Stimulated activated CD8-positive, alpha-beta memory T cell treated with anti-CD3 and anti-CD28 coated beads, Interleukin-12 subunit alpha, Interleukin-12 subunit beta, amount 100 ng/mL, for 4 hours (primary cell): Measurements from ENCODE around the gene CREG2.
A peak's percentile ranks its signal among the peaks of the same experiment; 100 is the strongest.

Experiments
- DNase-seq: peaks from one replicate; pipeline ENCODE4 v3.0.0-alpha.2; 2020; ENCODE audit warnings: low read depth

CREG2 gene, protein sequence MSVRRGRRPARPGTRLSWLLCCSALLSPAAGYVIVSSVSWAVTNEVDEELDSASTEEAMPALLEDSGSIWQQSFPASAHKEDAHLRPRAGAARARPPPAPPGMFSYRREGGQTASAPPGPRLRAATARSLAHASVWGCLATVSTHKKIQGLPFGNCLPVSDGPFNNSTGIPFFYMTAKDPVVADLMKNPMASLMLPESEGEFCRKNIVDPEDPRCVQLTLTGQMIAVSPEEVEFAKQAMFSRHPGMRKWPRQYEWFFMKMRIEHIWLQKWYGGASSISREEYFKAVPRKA

DNA sequence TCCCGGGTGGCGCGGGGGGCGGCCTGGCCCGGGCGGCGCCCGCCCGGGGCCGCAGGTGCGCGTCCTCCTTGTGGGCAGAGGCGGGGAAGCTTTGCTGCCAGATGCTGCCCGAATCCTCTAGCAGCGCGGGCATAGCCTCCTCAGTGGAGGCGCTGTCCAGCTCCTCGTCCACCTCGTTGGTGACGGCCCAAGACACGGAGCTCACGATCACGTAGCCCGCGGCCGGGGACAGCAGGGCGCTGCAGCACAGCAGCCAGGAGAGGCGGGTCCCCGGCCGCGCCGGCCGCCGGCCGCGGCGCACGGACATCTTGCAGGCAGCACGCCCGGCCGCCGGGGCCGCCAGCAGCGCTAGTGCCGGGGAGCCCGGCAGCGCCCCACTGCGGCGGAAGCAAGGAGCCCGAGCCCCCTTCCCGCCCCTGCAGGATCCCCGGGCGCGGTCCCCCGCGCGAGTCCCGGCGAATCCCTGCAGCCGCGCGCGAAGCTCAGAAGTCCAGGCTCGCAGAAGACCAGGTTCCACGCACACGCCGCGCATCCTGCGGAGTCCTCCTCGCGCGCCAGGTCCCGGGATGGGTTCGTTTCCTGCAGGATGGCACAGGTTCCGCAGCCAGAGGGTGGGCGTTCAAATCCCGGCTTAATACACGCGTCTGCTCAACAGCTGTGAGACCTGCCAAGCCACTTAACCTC is at the start of gene CREG2:
CREG2 (minus strand) TSS at position 353 of the 684 bp plus-strand sequence; CDS start at position 307, 46 bp downstream.
- DNase-seq, result peak; percentile 12

DNA sequence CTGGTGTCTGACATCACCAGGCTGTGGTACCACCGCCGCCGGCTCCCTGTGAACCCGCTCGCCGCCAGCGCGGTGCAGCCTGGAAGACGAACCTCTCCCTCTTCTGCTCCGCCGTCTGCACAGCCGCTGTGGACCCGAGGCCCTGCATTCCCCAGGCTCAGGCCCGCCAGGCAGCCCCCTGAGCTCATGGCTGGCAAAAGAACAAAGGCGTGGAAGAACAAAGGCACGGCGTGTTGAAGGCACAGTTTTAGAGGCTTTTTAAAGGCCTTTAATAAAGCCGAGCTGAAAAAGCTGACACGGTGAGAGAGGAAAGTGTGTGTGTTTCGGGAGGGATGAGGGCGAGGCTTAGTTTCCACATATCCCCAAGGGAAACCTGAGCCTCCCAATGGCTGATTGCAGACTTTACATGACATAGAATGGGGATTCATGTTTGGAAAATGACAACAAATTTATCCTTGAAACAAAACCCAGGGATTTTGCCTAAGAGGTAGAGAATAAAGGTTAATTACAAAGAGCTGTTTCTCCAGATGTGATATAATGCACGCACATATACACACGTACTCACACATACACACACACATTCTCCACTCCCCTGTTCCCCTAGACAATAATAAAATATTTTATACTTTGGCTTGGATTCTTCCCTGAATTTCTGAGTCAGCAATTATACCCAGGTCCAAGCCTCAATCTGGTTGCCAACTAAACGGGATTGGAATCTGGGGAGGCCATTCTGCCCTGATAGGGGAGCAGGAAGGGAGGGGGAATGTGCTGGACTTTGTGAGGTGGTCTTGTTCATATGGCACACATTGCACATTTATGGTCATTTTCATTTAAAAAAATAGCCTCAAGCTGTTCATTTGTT is 47.9 kb upstream of the CREG2 start:
- DNase-seq, result no peak

DNA sequence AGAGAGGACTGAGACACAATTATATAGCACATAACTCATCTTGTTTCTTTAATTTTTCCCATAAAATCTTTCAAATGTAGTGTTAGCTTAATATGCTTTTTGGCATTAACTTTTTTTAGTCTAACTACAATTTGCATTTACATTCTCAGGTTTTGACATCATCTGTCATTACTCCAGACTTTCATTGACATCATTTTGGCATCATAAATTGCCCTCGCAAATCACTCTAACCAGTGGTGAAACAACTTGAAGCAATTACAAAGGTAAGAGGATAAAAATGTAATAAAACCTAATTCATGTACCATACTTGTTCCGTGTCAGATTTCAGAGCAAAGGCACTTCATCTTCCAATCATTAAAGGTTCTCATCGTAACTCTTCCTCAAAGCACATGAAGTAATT is 46.2 kb upstream of the CREG2 start:
- no peak for DNase-seq

DNA sequence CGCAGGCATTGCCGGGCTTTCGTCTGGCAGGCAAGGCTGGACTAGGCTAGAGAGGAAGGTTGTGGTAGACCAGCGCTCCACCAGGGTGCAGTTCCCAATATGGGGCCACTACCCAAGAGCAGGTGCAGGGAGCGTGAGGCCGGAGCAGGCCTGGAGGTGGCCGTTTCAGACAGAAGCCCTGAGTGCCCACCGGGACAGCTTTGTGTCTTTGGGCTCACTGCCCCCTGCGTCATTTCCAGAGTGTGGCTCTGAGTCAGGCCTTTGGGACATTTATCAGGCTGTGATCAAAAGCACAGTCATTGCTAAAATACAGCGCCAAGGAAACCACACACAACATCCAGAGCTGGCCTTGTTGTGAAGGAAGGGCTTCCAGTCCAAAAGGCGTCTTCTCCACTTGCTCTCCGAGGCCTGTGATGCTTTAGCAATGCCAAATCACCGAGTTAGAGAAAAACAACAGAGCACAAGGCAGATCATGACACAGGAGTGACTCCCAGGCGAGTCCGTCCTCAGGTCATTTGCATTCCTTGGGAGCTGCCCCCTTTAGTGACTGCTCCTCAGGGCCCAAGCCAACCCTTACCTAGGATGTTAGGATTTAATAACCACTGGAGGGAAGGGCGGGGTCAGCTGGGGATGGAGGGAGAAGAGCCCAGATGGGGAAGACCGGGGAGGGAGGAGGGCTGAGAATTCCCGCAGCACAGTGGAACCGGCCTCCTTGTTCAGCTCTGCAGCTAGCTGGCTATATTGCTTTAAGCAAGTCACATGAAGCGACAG is 45.3 kb upstream of the CREG2 start:
- DNase-seq, result no peak

DNA sequence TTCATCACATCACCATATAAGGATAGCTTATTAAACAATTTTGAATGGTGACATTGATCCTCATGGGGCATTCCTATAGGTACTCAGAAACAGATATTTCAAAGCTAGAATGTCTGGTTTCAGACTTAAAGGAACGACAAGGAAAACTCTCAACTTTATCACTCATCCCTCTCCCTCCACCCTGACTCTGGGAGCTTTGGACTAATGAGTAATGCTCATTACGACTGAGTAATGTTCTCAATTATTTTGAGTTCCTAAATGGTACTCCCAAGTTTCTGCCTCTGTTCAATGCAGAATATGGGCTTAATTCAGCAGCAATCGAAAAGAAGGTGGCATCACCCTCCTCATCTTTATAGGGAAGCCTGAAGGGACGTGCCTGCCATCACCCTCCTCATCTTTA is 44.2 kb upstream of the CREG2 start:
- DNase-seq, result no peak

DNA sequence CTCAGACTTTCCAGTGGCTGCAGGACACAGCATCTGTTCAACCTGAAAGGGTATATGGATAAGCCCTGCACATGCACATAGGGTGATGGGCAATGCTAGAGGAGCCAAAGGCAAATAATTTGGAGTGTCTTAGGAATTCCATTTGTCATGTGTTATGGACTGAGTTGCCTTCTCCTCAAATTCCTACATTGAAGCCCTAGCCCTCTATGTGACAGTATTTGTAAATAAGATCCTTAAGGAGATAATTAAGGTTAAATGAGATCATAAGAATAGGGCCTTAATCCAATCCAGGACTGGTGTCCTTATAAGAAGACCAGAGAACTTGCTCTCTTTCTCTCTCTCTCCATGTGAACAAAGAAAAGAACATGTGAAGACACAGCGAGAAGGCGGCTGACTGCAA is 42.9 kb upstream of the CREG2 start:
- no peak for DNase-seq

DNA sequence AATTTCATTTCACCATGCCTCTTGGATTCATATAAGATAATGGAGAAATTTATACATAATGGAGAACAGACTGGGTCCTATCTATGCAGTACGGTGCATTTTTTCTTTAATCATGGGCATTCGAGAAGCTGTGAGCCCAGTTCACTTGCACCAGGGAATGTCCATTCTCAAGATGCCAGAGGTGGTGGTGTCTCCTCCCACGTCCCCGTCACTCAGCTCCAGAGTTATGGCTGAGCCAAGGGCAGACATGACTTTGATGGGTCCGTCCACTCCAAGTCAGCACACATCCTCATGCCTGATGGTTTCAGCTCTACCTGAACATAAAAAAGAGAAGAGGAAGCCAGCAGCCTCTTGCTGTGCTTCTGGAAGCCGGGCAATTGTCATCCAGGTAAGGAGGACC is 42.1 kb upstream of the CREG2 start:
- DNase-seq, result no peak

DNA sequence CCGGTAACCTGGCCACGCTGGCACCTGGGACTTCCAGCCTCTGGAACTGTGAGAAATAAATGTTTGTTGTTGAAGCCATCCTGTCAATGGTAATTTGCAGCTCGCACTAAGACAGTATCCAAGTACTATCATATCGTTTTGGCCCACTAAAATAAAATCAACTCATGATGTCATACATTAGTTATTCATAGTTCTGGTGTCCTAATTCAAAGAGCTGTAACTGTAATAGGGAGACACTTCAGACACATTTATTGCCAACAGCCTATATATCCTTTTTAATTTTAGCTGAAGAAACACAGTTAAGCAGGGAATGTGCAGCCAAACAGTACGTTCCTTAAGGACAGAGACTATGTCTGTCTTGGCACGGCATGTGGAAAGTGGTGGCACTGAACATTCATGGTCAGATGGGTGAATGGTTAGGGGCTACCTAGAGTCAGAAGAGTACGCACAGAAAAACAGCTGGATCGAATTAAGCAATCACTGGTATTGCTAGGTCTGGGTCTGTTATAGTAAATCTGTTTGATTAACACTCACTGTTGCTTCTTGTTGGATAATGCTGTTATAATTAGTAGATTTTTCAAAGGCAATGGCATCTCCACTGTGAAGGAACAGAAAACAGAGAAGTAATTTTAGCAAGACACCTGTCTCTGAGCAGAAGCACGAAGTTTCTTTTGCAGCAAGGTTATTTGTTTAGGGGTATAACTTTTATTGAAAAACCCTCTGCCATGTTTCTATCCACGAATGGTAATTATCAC is 41.3 kb upstream of the CREG2 start:
- no peak for DNase-seq

DNA sequence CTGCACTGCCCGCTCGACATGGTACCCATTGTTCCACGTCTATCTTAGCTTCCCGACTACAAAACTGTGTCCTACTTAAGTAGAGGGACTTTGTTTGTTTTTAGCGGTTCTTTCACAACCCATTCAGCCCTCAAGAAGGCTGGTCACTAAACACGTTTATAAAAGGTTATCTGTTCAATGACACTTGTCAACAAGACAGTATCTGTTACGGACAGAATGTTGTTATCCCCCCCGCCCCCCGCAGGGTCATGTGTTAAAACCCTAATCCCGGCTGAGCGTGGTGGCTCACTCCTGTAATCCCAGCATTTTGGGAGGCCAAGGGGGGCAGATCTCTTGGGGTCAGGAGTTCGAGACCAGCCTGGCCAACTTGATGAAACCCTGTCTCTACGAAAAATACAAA is 40.4 kb upstream of the CREG2 start:
- no peak for DNase-seq

DNA sequence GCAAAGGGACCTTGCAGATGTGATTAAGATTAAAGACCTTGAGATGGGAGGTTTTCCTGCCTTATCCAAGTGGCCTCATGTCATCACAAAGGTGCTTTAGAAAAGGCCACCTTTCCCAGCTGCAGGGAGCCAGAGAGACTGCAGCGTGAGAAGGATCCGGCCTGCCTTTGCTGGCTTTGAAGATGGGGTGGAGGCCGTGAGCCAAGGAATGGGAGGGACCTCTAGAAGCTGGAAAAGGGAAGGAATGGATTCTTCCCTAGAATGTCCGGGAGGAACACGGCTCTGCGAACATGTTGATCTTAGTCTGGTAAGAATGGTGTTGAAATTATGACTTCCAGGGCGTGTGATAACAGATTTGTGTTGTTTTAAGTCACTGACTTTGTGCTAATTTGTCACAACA is 39.9 kb upstream of the CREG2 start:
- no peak for DNase-seq

DNA sequence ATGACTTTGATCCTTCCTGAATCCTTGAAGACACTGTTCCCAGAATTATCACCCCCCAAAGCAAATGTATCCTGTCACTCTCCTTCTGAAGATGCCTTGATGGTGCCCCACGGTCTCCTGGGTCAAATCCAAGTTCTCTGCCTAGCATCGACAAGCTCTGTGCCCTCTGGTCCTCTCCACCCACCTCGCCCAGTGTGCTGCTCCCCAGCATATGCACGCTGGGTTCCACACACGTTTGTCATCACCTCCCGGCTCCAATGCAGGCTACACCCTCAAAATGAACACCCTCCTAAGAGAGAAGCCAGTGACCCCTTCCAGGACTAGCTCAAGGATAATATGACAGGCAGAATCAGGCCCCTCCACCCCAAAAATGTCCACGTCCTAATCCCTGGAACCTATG is 39.5 kb upstream of the CREG2 start:
- no peak for DNase-seq

DNA sequence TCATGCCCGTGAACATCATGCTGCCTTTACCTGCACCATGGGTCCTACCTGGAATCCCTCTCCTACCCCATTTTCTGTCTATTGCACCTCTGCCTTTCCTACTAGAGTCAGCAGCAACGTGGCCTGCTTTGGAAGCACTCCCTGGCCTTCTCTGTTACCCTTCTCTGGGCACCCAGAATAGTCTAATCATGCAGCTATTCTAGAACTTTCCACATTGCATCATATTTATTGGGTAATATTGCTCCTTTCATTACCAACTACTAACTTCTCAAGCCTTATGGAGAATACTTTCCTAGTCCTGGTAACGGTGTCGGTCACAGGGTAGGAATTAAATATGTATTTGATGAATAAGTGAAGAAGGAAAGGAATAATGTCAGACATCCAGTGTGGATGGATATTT is 33.3 kb upstream of the CREG2 start:
- DNase-seq, result no peak

DNA sequence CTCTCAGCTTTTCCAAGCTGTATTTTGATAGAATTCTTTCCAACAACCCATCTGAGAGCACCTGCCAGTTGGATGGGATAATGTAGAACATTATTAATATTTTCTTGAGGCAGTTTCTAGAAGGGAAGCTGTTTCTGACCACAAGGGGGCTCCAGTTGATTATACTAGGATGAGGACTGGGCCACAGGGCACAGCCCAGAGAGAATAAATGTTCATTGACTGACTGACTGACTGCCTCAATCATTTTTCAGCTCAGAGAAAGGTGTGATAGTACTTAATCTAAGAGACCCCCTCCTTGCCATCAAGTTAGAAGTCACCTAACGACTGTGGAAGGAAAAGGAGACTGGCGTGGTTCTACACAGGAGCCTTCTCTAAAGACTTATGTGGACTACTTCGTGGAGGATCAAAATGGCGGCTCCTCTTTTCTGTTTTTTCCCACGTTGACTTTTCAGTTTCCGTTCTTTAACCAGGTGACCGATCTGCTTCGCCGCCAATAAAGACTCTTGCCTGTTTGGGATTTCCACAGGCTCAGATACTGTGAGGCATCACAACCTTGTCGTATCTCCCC is 31.9 kb upstream of the CREG2 start:
- peak; percentile 6 for DNase-seq

DNA sequence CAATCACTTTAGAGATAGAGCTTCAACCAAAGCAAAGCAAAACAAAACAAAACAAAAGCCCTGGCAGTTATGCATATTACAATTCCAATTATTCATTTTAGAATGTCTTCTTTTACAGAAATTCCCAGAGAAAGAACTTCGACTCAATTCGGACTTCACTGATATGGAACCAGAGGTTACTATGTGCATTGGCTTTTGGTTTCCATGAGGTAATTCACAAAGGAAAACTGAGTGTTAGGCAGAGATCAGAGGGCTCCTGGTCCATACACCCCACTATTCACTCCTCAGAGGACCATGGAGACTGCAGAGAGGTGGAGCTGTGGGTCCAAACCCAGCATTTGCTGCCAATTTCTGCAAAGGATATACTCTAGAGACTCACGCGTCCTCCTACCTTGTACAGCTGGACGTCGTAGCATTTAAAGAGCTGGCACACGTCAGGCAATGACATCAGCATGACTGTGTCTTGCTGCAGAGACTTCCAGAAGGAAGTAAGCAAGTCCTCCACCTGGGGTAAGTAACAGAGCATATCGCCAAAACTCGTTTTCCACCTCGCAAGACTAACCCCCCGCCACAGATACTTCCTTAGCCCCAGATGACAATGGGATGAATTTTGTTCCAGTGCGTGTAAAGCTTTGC is 31.3 kb upstream of the CREG2 start:
- no peak for DNase-seq

DNA sequence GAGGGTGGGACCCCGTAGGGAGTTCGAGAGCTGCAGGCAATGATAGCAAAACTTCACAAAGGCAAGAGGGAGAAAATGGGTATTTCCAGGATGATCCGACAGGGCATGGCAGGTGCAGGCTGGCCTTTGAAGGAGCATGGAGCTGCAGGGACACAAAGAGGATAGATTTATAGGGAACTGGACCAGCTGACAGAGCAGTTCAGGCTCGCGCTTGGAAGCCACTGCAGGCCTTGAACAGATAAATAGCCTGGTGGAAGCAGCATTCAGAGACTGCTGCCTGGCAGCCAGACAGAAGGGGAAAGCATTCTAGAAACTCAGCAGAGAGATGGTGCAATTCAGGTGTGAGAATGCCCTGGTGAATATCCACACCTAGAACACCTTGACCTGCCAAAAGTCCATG is 29.3 kb upstream of the CREG2 start:
- no peak for DNase-seq

DNA sequence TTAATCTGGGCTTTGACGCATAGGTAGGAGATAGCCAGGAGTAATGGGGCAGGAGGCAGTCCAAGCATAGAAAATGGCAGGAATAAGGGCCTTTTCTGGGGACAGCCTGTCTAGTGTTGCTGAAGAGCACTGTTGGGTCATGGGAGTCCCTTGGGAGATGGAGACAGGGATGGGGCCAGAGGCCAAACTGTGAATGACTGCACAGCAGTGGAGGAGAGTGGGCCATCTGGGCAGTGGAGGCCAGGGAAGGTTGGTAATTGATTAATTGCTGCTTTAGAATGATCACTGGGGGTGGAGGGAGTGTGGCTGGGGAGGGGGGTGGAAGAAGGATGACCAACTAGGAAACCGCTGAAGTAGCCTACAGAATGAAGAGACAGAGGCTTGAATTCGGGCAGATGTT is 28.6 kb upstream of the CREG2 start:
- no peak for DNase-seq

DNA sequence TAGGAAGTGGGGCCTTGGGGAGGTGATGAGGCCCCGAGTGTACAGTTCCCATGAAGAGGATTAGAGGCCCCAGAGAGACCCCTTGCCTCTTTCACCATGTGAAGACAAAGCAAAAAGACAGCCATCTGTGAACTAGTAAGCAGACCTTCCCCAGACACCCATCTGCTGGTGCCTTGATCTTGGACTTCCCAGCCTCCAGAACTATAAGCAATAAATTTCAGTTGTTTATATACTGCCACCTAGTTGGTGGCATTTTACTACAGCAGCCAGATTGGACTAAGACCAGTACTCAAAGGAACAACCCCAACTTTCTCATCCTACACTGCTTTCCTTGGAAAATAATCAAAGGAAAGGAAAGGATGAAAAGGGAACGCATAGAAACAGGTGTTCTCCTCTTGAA is 27.9 kb upstream of the CREG2 start:
- no peak for DNase-seq

DNA sequence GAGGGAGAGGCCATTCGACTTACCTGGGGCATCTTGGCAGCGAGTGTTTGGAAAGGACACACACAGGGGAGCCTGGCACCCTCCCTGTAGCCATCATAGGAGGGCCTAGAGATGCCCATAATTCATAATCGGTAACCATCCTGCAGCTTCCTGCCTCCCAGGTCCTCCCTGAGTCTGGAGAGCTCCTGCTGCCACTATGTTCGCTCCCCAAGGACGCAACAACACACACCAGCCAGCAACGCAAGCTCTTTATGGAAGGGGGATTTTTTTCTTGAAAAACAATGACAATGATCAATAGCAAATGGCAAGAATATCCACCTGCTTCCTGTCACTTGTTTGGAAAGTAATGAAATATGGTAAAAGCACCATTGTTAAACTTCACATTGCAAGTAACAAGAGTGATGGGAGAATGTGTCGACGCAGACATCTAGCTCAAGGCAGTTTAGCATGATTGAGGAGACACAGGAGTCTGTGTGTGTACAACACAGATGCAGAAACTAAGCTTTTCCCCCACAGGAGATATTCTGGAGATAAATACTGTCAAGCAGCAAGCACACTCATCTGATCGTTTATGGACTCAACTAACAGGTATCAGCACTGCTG is 24.9 kb upstream of the CREG2 start:
- no peak for DNase-seq

DNA sequence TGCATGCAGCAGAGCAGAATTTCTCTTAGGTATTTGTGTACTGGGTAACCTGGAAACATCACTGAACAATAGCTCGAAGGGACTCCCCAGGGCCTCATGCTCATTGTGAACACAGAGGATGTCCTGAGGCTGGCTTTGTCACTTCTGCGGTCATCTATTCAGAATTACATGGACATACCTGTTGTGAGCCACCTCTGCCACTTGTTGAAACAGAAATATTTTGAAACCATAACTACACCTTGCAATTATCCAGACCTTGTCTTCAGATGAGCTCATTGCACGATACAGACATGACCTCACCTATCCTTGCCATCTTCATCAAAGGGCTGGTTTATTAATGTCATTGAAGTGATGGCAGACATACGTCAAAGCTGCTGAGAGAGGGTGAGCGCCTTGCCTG is 23.4 kb upstream of the CREG2 start:
- no peak for DNase-seq

DNA sequence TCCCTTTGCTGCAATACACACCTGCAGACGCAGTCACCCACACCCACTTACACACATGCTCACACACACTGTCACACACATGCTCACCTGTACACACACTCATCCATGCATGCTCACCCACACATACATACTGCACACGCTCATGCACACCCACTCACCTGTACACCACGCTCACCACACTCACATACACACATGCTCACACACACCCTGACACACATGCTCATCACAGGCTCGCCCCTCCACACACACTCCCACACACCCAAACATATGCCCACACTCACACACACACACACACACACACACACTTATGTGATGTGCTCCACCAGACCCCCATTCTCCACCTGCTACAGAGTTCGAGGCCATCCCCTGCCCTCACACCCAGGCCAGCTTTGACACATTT is 22.8 kb upstream of the CREG2 start:
- no peak for DNase-seq
